ENCODE results near the gene MFF.
"Not testable (repeated sequence)": the region's sequence is repeated elsewhere in the genome, so short reads cannot be mapped to it uniquely, and the experiment has no call there.

The MFF gene

GRCh38 chr2:227351639-227352038 is 26.6 kb downstream of the MFF start:
- peaks cover 19% of the 10 kb centered on the region for H3K4me1 Mint-ChIP-seq (ENCODE audit: low read depth)
- no peaks in the 10 kb centered on the region for H3K9me3 Mint-ChIP-seq
- no peaks in the 10 kb centered on the region for H3K27me3 Mint-ChIP-seq
- H3K27ac Mint-ChIP-seq, result peak overlapping the region; percentile 12
- H3K36me3 Mint-ChIP-seq (ENCODE audit: low read depth), result peaks cover 37% of the 10 kb centered on the region
- H3K4me3 Mint-ChIP-seq, result peak overlapping the region; percentile 7

GRCh38 chr2:227360351-227360750 is 35.3 kb downstream of the MFF start:
- Mint-ChIP-seq H3K27me3 (no peaks in the 10 kb centered on the region), H3K4me3 (no peak overlapping the region), H3K27ac (no peak overlapping the region), H3K9me3 (no peaks in the 10 kb centered on the region), H3K36me3 (ENCODE audit: low read depth) (peaks cover 39% of the 10 kb centered on the region), H3K4me1 (ENCODE audit: low read depth) (no peaks in the 10 kb centered on the region)

GRCh38 chr2:227363756-227364155 is 38.7 kb downstream of the MFF start:
- no peak overlapping the region for H3K4me3 Mint-ChIP-seq
- peaks cover 17% of the 10 kb centered on the region for H3K36me3 Mint-ChIP-seq (ENCODE audit: low read depth)
- H3K4me1 Mint-ChIP-seq (ENCODE audit: low read depth), result peaks cover 6% of the 10 kb centered on the region
- H3K27ac Mint-ChIP-seq, result no peak overlapping the region
- no peaks in the 10 kb centered on the region for H3K27me3 Mint-ChIP-seq
- H3K9me3 Mint-ChIP-seq, result no peaks in the 10 kb centered on the region

- not testable (repeated sequence) for H3K36me3 Mint-ChIP-seq (ENCODE audit: low read depth); H3K4me3 Mint-ChIP-seq; H3K9me3 Mint-ChIP-seq; H3K27me3 Mint-ChIP-seq; H3K27ac Mint-ChIP-seq; H3K4me1 Mint-ChIP-seq (ENCODE audit: low read depth)
These were observed 39.7 kb downstream of the MFF start for GRCh38 chr2:227364585-227365263.

- Mint-ChIP-seq H3K27me3 (no peaks in the 10 kb centered on the region), H3K9me3 (no peaks in the 10 kb centered on the region), H3K27ac (no peak overlapping the region), H3K4me1 (ENCODE audit: low read depth) (peaks cover 10% of the 10 kb centered on the region), H3K36me3 (ENCODE audit: low read depth) (peaks cover under 1% of the 10 kb centered on the region), H3K4me3 (no peak overlapping the region)
These were observed 40.8 kb downstream of the MFF start for GRCh38 chr2:227365833-227366232.

GRCh38 chr2:227366769-227367426 is 41.8 kb downstream of the MFF start:
- H3K36me3 Mint-ChIP-seq (ENCODE audit: low read depth), result no peaks in the 10 kb centered on the region
- no peaks in the 10 kb centered on the region for H3K9me3 Mint-ChIP-seq
- no peaks in the 10 kb centered on the region for H3K27me3 Mint-ChIP-seq
- H3K4me3 Mint-ChIP-seq, result no peak overlapping the region
- H3K27ac Mint-ChIP-seq, result no peak overlapping the region
- H3K4me1 Mint-ChIP-seq (ENCODE audit: low read depth), result peaks cover 16% of the 10 kb centered on the region

- Mint-ChIP-seq H3K4me3 (no peak overlapping the region), H3K9me3 (no peaks in the 10 kb centered on the region), H3K27ac (no peak overlapping the region), H3K27me3 (no peaks in the 10 kb centered on the region), H3K36me3 (ENCODE audit: low read depth) (no peaks in the 10 kb centered on the region), H3K4me1 (ENCODE audit: low read depth) (peaks cover 16% of the 10 kb centered on the region)
These were observed 42.4 kb downstream of the MFF start for GRCh38 chr2:227367427-227367795.

GRCh38 chr2:227368574-227368973 is 43.5 kb downstream of the MFF start:
- H3K4me3 Mint-ChIP-seq, result no peak overlapping the region
- no peaks in the 10 kb centered on the region for H3K9me3 Mint-ChIP-seq
- H3K36me3 Mint-ChIP-seq (ENCODE audit: low read depth), result no peaks in the 10 kb centered on the region
- no peaks in the 10 kb centered on the region for H3K27me3 Mint-ChIP-seq
- no peak overlapping the region for H3K27ac Mint-ChIP-seq
- H3K4me1 Mint-ChIP-seq (ENCODE audit: low read depth), result peaks cover 22% of the 10 kb centered on the region

GRCh38 chr2:227370092-227370491 is 45.0 kb downstream of the MFF start:
- Mint-ChIP-seq H3K4me3 (no peak overlapping the region), H3K4me1 (ENCODE audit: low read depth) (peaks cover 33% of the 10 kb centered on the region), H3K9me3 (no peaks in the 10 kb centered on the region), H3K36me3 (ENCODE audit: low read depth) (no peaks in the 10 kb centered on the region), H3K27me3 (no peaks in the 10 kb centered on the region), H3K27ac (no peak overlapping the region)

GRCh38 chr2:227370791-227371312 is 45.8 kb downstream of the MFF start:
- no peaks in the 10 kb centered on the region for H3K9me3 Mint-ChIP-seq
- no peak overlapping the region for H3K27ac Mint-ChIP-seq
- H3K36me3 Mint-ChIP-seq (ENCODE audit: low read depth), result no peaks in the 10 kb centered on the region
- peaks cover 33% of the 10 kb centered on the region for H3K4me1 Mint-ChIP-seq (ENCODE audit: low read depth)
- no peak overlapping the region for H3K4me3 Mint-ChIP-seq
- H3K27me3 Mint-ChIP-seq, result no peaks in the 10 kb centered on the region

GRCh38 chr2:227373389-227373788 is 48.3 kb downstream of the MFF start:
- no peaks in the 10 kb centered on the region for H3K27me3 Mint-ChIP-seq
- no peaks in the 10 kb centered on the region for H3K36me3 Mint-ChIP-seq (ENCODE audit: low read depth)
- peak overlapping the region; percentile 28 for H3K27ac Mint-ChIP-seq
- H3K4me3 Mint-ChIP-seq, result no peak overlapping the region
- peaks cover 29% of the 10 kb centered on the region for H3K4me1 Mint-ChIP-seq (ENCODE audit: low read depth)
- H3K9me3 Mint-ChIP-seq, result no peaks in the 10 kb centered on the region

- Mint-ChIP-seq H3K9me3 (no peaks in the 10 kb centered on the region), H3K27ac (peak overlapping the region; percentile 85), H3K4me3 (no peak overlapping the region), H3K4me1 (ENCODE audit: low read depth) (peaks cover 24% of the 10 kb centered on the region), H3K27me3 (no peaks in the 10 kb centered on the region), H3K36me3 (ENCODE audit: low read depth) (no peaks in the 10 kb centered on the region)
These were observed 49.1 kb downstream of the MFF start for GRCh38 chr2:227374158-227374557.

GRCh38 chr2:227376656-227377396 is 51.8 kb downstream of the MFF start:
- Mint-ChIP-seq H3K4me1 (ENCODE audit: low read depth) (peaks cover 23% of the 10 kb centered on the region), H3K9me3 (peaks cover 4% of the 10 kb centered on the region), H3K27ac (no peak overlapping the region), H3K4me3 (no peak overlapping the region), H3K27me3 (no peaks in the 10 kb centered on the region), H3K36me3 (ENCODE audit: low read depth) (no peaks in the 10 kb centered on the region)

- H3K4me1 Mint-ChIP-seq (ENCODE audit: low read depth), result peaks cover 32% of the 10 kb centered on the region
- no peak overlapping the region for H3K4me3 Mint-ChIP-seq
- H3K9me3 Mint-ChIP-seq, result peaks cover 10% of the 10 kb centered on the region
- no peaks in the 10 kb centered on the region for H3K27me3 Mint-ChIP-seq
- H3K36me3 Mint-ChIP-seq (ENCODE audit: low read depth), result peaks cover 3% of the 10 kb centered on the region
- no peak overlapping the region for H3K27ac Mint-ChIP-seq
These were observed 52.7 kb downstream of the MFF start for GRCh38 chr2:227377467-227378351.

Data from stimulated activated naive CD8-positive, alpha-beta T cell treated with anti-CD3 and anti-CD28 coated beads, Interleukin-15, Interleukin-2, amounts not matched to agents 100 ng/mL and 50 ng/mL, for 24 hours (primary cell).